ENCODE data around the gene INVS.

Gene INVS

DNA sequence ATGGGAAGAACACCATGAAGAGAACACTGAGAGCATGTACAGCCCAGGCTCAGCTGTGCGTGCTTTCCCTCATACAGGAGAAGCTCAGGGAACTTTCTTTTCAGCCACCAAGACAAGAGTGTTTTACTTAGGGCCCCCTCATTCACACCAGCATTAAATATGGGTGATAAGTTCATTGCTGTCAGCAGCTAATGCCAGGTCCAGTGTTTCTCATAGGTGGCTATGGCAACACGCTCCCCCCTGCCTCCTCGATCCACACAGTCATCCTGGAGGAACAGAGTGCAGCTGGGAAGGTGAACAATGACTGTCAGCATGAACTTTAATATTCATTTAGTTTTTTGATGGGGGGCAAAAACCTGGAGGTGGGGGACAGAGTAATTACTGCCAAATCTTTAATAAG, 199.3 kb downstream of the INVS start:
- no peak overlapping the region for H3K4me3 ChIP-seq (ENCODE audit: low read length)
- DNase-seq (ENCODE audit: low read depth) = no peak
- TF ChIP-seq, protein P1, sequence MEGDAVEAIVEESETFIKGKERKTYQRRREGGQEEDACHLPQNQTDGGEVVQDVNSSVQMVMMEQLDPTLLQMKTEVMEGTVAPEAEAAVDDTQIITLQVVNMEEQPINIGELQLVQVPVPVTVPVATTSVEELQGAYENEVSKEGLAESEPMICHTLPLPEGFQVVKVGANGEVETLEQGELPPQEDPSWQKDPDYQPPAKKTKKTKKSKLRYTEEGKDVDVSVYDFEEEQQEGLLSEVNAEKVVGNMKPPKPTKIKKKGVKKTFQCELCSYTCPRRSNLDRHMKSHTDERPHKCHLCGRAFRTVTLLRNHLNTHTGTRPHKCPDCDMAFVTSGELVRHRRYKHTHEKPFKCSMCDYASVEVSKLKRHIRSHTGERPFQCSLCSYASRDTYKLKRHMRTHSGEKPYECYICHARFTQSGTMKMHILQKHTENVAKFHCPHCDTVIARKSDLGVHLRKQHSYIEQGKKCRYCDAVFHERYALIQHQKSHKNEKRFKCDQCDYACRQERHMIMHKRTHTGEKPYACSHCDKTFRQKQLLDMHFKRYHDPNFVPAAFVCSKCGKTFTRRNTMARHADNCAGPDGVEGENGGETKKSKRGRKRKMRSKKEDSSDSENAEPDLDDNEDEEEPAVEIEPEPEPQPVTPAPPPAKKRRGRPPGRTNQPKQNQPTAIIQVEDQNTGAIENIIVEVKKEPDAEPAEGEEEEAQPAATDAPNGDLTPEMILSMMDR (conservative IDR thresholded peaks at IDR 0.05; ENCODE audit: low read depth, low read length) = no peak

DNA sequence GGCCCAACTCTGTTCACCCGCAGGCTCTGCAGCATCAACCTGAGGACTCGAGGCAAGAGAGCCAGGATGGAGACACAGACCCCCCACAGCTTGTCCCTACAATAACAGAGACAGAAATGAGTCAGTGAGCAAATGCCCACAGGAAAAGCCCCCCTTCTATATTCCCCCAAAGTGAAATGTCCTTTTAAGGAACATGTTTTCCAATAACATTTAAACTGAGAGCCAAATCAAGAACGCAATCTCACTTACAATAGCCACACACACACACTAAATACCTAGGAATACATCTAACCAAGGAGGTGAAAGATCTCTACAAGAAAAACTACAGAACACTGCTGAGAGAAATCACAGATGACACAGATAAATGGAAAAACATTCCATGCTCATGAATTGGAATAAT, 204.7 kb downstream of the INVS start:
- no peak overlapping the region for H3K4me3 ChIP-seq (ENCODE audit: low read length)
- TF ChIP-seq, protein P1 (conservative IDR thresholded peaks at IDR 0.05; ENCODE audit: low read depth, low read length) = no peak
- no peak for DNase-seq (ENCODE audit: low read depth)

DNA sequence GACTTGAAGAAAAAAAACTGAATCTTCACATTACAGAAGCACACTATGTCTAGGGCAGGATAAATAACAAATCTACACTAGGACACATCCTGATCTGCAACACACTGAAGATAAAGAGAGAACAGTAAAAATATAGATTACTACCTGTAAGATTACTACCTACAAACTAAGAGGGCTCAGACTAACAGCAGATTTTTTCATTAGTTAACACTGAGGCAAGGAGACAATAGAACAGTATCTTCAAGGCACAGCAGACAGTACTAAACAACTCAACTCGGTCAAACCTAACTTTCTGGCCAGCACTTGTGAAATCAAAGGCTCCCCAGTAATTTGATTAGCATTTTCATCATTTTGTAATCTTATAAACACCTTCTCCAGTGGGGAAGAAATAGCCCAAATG, 207.2 kb downstream of the INVS start:
- no peak for DNase-seq (ENCODE audit: low read depth)
- TF ChIP-seq, protein P1 (conservative IDR thresholded peaks at IDR 0.05; ENCODE audit: low read depth, low read length) = no peak
- no peak overlapping the region for H3K4me3 ChIP-seq (ENCODE audit: low read length)

DNA sequence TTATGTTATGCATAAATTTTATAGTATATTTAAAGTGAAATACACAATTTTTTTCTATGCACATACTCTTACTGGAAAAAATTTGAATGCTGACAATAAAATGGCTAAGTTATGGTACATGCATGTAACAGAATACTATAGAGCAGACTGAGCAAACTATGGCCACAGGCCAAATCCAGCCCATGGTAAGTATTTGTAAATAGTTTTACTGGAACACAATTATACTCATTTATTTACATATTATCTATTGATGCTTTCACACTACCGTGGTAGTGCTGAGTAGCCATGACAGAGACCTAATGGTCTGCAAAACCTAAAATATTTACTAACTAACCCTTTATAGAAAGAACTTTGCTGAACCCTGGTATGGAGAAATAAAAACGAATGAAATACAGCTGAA, 208.0 kb downstream of the INVS start:
- no peak overlapping the region for H3K4me3 ChIP-seq (ENCODE audit: low read length)
- TF ChIP-seq, protein P1 (conservative IDR thresholded peaks at IDR 0.05; ENCODE audit: low read depth, low read length) = no peak
- DNase-seq (ENCODE audit: low read depth) = no peak

DNA sequence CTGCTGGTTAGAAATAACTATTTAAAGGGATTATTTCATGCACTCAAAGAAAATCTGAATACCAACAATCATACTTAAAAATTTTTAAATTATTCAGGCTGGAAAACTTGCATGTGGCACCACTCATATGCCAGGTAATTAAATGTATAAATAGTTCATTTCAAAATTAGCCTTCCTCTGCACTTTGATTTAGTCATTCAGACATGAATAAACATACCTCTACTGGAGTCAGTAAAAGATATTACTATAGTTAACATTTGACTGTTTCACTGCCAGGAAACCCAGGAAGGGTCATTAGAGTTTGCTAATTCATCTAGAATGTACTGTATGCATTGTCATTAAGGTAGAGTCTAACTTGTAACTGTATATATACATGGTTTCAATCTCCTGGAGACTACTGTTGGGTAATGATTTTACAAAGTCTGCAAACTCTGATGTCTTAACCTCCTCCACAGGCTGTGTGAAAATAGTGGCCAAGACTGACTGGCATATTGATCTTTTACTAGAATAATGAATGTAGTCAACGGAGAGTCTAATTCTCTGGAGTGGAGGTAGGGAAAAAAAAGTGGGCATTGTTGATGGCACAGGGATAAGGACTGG, 210.0 kb downstream of the INVS start:
- no peak for DNase-seq (ENCODE audit: low read depth)
- TF ChIP-seq, protein P1 (conservative IDR thresholded peaks at IDR 0.05; ENCODE audit: low read depth, low read length) = no peak
- no peak overlapping the region for H3K4me3 ChIP-seq (ENCODE audit: low read length)

DNA sequence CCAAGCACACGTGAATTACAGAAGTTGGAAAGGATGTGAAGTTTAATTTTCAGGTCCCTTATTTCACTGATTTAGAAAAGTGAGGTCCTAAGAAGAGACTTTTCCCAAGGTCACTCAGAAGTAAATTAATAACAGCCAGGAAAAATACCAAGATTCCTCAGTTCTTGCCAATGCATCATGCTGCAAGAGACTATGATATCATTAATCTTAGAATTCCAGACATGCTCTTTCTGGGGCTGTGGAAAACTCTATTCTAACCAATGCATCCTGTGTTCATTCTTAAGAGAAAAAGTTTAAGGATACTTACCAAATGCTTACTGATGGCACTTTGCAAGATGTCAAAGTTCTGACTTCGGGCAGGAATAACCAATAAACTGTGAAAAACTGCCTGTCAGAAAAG, 210.9 kb downstream of the INVS start:
- no peak for DNase-seq (ENCODE audit: low read depth)
- TF ChIP-seq, protein P1 (conservative IDR thresholded peaks at IDR 0.05; ENCODE audit: low read depth, low read length) = no peak
- H3K4me3 ChIP-seq (ENCODE audit: low read length) = no peak overlapping the region

DNA sequence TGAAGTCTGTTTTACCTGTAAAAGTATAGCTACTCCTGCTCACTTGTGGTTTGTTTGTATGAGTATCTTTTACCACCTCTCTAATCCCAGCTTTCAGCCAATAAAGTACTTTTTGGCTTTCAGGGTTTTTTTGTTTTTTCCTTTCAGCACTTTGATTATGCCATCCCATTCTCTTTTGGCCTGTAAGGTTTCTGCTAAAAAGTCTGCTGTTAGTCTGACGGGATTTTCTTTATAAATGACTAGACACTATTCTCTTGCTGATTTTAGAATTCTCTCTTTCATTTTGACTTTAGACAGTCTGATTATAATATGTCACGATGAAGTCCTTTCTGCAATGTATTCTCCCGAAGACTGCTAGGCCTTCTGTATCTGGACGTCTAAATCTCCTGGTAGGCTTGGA, 216.5 kb downstream of the INVS start:
- no peak overlapping the region for H3K4me3 ChIP-seq (ENCODE audit: low read length)
- TF ChIP-seq, protein P1 (conservative IDR thresholded peaks at IDR 0.05; ENCODE audit: low read depth, low read length) = no peak

More for the DNA sequence above, 216.5 kb downstream of the INVS start:
- DNase-seq (ENCODE audit: low read depth) = no peak

Data from retinal pigment epithelial cell (primary cell).